Testis (tissue), 3 donors: ENCODE measurements around the gene MYL1. TPM values are rescaled to one million over a fixed set of nuclear protein-coding genes. Genes with fewer than 3 reads are reported as not detected.

ENCODE experiments used
- polyA plus RNA-seq: library from polyadenylated mRNA; stranded (reverse); fragments of 350-450 nt; fragmentation: Illumina TruSeq; extraction: RNeasy Lipid Tissue Mini Kit (QIAGEN cat#74804); gene quantifications from one replicate; pipeline ENCODE4 v1.2.3, GENCODE V29; 2014; ENCODE audit warnings: low read depth, low replicate concordance; ENCODE audit not compliant: insufficient read depth
- small RNA-seq, 2 donors: library from RNA; depleted of rRNA; stranded (forward); fragments of <200 nt; gene quantifications; one replicate each; pipeline ENCODE3, GENCODE V24; 2016
- total RNA-seq, 2 donors: library from RNA; depleted of rRNA; stranded (reverse); fragments of >200 nt; gene quantifications; one replicate each; pipeline ENCODE4 v1.2.3, GENCODE V29; 2016

The MYL1 gene
- total and polyA plus RNA-seq, 3 donors from 2014 or later, result 33.1 TPM; not detected in 2

Small RNA genes within 50 kb of the gene (small RNA-seq; reads per million reads assigned to genes)
- gene RF00019, result 0 reads per million in 2 donors

Other genes with a start within 250 kb of the MYL1 start
- gene KANSL1L, start 143.8 kb downstream of the MYL1 start, total RNA-seq, result 10 to 100 TPM; 53.0 to 80.4 TPM
- gene KANSL1L, start 143.8 kb downstream of the MYL1 start, polyA plus RNA-seq, result 39.7 TPM
- gene ACADL, start 89.7 kb downstream of the MYL1 start, total RNA-seq, result 10 to 100 TPM; 18.1 to 18.5 TPM
- 4.5 TPM for gene ACADL, start 89.7 kb downstream of the MYL1 start, polyA plus RNA-seq
- gene LANCL1, start 161.6 kb upstream of the MYL1 start, total RNA-seq, result 10 to 100 TPM; 55.6 to 59.5 TPM
- 126 TPM for gene LANCL1, start 161.6 kb upstream of the MYL1 start, polyA plus RNA-seq
- gene CPS1, start 241.4 kb upstream of the MYL1 start, total RNA-seq, result 10 to 100 TPM; 17.2 to 22.5 TPM
- 21.6 TPM for gene CPS1, start 241.4 kb upstream of the MYL1 start, polyA plus RNA-seq